GM19099 (cell line): ENCODE data around the gene GPC6.

ENCODE experiments used
- POLR2A ChIP-seq: IDR thresholded peaks from 3 replicates; pipeline ENCODE4 v1.6.1; 2011; ENCODE audit warnings: low read depth; ENCODE audit not compliant: insufficient read length; ENCODE audit errors: extremely low read depth

The GPC6 gene

DNA sequence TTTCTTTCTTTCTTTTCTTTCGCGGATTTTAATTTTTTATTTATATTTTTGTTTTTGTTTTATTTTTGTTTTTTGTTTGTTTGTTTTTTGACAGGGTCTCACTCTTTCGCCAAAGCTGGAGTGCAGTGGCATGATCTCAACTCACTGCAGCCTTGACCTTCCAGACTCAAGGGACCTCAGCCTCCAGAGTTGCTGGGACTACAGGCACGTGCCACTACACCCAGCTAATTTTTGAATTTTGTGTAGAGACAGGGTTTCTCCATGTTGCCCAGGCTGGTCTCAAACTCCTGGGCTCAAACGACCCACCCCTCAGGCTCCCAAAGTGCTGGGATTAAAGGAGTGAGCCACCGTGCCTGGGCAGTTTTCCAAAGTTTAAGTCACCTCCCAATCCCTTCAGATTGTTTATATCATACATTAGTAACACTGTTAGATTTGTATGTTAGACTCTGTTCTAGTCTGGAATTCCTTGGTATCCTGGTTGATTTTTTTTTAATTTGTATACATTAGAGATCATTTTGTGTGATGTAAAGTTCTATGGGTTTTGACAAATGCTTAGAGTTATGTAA lies 655.6 kb downstream of the GPC6 start:
- no peak for TF ChIP-seq POLR2A

DNA sequence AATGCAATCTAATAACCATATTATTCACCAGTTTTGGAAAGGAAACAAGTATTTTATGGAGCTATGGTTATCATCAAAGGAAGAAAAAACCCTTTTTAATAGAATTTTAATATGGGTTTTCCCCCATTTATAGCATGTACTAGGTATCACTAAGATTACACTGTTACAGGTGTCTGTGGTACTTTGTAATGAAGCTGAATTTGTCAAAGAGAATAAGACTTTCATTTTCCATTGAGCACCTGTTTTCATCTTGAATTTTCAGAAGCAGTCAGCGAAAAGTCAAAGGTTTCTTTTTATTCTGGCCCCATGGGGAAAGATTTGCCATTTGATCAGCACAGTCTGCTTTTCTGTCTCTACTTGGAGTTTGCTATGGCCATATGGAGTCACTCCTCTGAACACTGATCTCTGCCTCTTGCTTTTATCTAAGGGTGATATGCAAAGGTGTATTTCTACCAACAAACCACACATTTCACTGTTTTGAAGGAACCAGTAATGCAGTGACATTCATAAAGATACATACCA lies 662.9 kb downstream of the GPC6 start:
- TF ChIP-seq POLR2A = no peak

DNA sequence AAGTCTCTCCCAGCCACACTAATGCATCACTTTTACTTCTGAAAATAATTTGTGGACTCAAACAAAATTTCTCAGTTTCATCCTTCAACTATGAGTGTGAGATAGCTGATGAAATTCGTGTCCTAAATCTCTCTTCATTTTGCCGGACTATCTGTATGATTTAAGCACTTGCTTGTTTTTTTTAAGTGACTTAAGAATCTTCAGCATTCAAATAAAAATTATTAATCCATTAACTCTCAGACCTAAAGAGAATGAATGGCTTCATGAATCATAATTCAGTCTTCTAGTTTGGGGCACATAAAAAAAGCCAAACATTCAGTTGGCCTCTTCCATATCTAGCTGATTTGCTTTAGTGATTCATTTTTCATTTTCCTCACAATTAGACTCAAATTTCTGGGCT lies 673.4 kb downstream of the GPC6 start:
- no peak for TF ChIP-seq POLR2A

DNA sequence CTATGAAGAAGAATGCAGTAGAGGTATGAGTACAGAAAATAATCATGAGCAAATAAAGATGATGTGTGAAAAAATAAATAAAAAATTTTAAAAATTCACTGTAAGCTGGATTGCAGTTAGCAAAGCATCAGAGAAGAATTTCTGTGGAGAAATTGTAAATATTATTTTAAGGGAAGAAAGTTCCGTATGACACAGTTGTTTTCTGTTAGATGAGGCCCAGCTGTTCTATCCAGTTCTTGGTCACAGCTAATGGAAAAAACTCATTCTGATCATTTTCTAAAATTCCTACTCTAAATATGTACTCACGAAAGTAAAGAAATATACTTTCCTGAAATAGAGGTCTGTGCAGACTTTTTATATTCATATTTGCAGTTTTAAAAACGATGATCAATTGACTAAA lies 674.1 kb downstream of the GPC6 start:
- TF ChIP-seq POLR2A = no peak

DNA sequence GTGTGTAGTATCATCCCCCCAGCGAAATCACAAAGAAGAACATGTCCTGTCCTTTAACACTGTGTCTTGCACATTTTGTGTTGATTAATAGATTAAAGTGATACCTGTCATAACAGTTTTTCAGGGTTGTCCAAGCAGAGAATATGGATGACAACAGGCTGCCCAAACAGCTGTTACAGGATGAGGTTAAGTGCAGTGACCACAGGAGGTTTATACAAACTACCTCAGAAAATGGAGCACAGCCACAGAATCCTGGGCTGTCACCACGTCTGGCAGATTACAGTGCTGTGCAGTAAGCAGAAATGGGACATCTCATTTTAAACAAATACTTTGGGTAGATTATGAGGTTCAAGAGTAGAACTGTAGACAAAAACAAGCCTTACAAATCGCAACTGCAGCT lies 677.3 kb downstream of the GPC6 start:
- no peak for TF ChIP-seq POLR2A

DNA sequence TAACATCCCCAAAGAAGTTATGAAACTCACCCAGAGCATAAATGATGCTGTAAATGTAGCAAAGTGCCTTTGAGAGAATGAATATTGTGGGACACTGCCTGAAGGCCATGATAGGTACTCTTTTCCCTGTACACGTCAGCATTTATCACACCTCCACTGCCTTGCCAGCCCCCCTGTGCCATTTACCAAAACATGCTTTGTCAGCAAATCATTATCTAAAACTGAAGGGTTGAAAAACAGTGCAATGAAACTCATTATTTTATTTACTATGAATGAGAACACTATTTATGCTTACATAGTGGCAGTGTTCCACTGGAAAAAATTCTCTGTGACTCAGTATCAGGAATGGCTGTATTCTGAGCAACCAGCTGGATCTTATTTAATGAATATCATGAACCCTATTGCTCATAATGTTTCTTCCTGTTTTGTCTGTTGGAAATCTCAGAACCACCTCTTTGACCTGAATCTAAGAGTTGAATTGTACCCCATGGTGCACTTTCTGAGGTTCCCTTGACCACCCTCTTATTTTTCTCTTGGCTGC lies 688.7 kb downstream of the GPC6 start:
- TF ChIP-seq POLR2A = no peak

DNA sequence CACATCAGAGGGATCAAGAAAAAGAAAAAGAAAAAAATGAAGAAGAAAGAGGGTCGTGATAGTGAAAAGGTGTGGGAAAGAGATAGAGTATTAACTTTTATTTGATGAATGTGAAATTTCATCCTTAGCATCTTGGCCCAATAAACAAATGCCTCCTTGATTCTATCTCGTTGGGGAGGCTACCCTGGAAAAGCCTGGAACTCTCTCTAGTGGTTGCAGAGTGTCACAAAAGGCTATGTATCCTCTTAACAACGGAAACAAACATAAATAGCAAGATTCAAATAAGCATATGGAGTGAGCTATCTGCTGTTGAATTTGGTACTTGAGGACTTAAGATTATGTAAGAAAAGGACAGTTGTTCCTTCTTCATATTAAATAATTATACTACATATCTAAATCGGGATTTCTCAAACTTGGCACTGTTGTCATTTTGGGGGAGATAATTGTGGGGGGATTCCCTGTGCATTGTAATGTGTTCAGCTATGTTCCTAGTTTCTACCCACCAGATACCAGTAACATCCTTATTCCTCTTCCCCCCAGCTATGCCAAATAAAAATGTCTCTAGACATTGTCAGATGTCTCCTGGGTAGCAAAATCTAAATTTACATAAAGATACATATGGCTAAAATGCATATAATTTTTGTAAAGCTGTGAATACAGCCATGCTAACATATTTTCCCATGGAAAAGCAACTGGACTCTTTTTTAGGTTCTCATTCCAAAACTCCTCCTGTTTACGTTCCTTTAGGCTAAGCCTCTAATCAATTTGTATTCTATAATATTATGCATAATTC lies 695.7 kb downstream of the GPC6 start:
- TF ChIP-seq POLR2A = no peak

DNA sequence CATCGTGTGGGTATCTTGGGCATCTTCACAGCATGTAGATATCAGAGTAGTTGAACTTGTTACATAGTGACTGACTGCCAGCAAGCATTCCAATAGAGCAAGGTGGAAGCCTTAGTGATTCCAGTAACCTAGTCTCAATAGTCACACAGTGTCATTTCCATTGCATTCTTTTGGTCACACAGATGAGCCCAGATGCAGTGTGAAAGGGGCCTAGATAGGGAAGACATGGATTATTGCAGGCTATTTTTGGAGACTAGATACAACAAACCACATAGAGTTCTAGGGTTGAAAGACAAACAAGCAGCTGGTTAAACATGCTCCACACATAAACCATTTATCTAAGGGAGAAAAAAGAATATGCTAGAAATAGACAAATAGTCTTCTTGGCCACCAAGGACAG lies 699.4 kb downstream of the GPC6 start:
- TF ChIP-seq POLR2A = no peak

DNA sequence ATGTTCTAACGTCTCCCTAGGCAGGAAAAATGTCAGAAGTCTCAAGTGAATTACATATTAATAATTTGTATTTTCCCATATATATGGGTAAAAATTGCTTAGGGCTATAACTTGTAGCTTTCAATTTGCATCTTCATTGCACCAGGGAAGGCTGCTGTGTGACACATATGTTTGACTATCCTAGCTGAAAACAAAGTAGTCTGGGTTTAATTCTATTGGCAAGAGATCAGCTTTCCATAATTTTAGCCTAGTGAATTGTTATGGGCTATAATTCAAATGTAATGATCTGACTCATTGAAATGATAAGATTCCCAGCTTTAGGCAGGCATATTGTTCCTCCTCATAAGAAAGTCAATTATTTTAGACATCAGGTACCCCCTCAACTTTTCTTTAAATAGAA lies 699.8 kb downstream of the GPC6 start:
- no peak for TF ChIP-seq POLR2A

DNA sequence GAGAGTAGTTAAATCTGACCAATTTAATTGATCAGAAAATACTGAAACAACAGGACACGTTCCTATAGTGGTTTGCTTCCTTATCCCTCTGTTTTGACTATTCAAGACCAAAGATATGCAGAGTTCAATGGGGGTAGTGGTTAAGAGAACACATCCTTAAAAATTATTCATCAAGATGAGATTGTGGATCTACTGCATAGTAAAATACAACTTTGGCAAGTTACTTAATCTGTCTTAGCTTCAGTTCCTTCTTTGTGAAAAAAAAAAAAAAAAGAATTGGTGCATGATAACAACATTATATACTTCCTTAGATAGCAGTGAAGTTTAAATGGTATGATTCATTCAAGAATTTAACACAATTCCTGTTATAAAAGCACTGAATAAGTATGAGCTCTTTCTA lies 700.8 kb downstream of the GPC6 start:
- no peak for TF ChIP-seq POLR2A

DNA sequence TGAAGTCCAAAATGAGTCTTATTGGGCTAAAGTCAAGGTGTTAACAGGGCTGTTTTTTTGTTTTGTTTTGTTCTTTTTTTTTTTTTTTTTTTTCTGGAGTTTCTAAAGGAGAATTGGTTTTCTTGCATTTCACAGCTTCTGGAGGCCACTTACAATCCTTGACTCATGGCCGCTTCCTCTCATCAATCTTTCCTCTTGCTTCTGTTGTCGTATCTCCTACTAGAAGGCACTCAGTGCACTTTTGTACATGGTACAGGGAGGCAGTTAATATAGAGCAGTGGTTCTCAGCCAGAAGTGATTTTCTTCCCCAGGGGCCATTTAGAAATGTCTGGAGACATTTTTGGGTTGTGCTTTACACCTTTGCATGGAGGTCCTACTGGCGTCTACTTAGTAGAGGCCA lies 706.3 kb downstream of the GPC6 start:
- no peak for TF ChIP-seq POLR2A

DNA sequence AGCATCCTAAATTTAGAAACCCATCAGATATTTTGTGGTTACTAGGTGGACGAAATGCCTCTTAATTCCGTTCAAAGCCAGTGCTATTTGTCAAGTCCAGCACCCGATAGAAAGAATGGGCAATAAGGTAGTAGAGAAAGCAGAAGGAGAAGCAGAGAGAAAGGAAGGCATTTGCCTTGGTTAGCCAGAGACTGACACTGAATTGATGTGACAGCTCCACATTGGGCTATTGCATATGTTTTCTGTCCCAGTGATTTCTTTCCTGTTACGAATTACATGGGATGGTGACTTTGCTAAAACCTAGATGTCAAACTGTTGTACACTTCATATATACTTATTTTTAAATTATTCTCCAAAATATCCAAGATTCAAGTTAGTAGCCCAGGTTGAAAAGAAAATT lies 710.3 kb downstream of the GPC6 start:
- no peak for TF ChIP-seq POLR2A

DNA sequence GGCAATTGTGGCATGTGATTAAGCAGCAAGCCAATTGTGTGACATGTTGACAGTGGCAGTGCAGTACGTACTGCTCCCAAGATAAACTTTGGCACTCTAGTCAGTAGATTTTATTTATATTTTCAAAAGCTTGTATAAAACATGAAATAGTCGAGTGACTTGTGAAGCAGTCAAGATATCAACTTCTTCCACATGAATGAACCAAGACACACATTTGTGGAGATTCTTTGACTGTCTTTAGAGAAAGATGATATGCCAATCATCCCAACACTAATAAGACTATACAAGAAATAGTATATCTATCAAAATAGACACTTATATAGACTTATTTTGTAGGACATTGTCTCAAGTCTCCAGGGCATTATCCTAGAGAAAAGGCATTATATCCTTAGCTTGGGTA lies 714.8 kb downstream of the GPC6 start:
- no peak for TF ChIP-seq POLR2A

DNA sequence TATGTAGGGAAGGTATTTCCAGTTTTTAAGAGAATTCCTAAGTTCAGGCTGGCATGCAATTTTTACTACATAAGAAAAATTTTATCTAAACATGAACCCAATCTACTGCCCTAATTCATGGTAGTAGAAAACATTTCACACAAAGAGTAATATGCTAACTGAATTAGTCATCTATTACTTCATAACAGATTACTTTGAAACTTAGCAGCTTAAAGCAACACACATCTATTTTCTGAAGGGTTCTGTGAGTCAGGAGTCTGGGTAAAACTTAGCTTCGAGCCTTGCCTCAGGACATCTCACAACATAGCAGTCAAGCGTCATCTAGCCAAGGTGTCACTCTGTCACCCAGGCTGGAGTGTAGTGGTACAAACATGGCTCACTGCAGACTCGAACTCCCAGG lies 715.4 kb downstream of the GPC6 start:
- no peak for TF ChIP-seq POLR2A

DNA sequence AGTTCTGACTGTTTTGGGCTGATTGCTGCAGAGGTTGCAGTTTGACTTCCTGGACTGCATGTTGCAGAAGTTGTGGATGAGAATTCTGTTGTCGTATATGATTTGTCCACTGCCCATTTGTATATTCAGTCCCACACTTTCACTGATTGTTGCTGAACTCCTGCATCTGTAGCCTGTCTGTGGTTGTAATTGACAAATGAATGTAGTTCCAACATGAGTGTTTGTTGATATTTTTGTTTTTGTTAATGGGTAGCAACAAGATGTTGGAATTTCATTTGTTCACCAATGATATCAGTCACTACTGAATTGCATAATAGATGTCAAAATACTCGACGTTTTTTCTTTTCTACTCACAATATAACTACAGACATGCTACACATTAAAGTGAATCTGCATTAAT lies 719.0 kb downstream of the GPC6 start:
- TF ChIP-seq POLR2A = no peak

DNA sequence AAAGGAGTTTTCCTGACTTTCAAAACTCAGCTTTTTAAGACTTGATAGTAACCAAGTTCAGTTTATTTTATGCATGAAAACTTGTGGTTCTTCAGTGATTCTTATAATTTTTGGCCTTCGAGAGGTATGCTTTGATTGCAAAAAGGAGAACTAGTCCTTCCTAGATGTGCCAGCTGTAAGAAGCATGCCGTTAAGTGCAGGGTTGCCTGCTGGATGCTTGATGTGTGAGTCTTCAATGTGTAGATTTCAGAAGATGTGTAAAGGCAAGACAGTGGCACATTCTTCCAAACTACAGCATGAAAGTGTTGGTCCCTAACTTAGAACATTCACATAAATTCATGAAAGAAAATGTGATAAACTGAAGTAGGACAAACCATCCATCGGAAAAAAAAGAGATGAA lies 720.4 kb downstream of the GPC6 start:
- TF ChIP-seq POLR2A = no peak
